Nephron progenitor cell (in vitro differentiated cells): ENCODE data around the gene CFAP74.
A peak's percentile ranks its signal among the peaks of the same experiment; 100 is the strongest.

ENCODE experiments used
- DNase-seq: peaks from one replicate; pipeline ENCODE4 v3.0.0; 2021
- H3K27ac Mint-ChIP-seq: 2 replicates; pipeline ENCODE4 v1.8.0; 2021; ENCODE audit warnings: mild to moderate bottlenecking, moderate library complexity, mixed read lengths
- H3K27me3 Mint-ChIP-seq: 2 replicates; pipeline ENCODE4 v1.8.0; 2021; ENCODE audit warnings: mild to moderate bottlenecking, low read depth, mixed read lengths; ENCODE audit not compliant: poor library complexity
- H3K36me3 Mint-ChIP-seq: 2 replicates; pipeline ENCODE4 v1.8.0; 2021; ENCODE audit warnings: low read depth, mixed read lengths
- H3K4me1 Mint-ChIP-seq: 2 replicates; pipeline ENCODE4 v1.8.0; 2021; ENCODE audit warnings: mixed read lengths
- H3K4me3 Mint-ChIP-seq: 2 replicates; pipeline ENCODE4 v1.8.0; 2021; ENCODE audit warnings: mild to moderate bottlenecking, moderate library complexity, mixed read lengths
- H3K9me3 Mint-ChIP-seq: 2 replicates; pipeline ENCODE4 v1.8.0; 2021; ENCODE audit warnings: mild to moderate bottlenecking, moderate library complexity, mixed read lengths
- CTCF ChIP-seq: fragments of 200-600 bp; sonication (generic); IDR thresholded peaks from 2 replicates; pipeline ENCODE4 v1.5.0; 2021; ENCODE audit warnings: antibody characterized with exemption

The CFAP74 gene

DNA sequence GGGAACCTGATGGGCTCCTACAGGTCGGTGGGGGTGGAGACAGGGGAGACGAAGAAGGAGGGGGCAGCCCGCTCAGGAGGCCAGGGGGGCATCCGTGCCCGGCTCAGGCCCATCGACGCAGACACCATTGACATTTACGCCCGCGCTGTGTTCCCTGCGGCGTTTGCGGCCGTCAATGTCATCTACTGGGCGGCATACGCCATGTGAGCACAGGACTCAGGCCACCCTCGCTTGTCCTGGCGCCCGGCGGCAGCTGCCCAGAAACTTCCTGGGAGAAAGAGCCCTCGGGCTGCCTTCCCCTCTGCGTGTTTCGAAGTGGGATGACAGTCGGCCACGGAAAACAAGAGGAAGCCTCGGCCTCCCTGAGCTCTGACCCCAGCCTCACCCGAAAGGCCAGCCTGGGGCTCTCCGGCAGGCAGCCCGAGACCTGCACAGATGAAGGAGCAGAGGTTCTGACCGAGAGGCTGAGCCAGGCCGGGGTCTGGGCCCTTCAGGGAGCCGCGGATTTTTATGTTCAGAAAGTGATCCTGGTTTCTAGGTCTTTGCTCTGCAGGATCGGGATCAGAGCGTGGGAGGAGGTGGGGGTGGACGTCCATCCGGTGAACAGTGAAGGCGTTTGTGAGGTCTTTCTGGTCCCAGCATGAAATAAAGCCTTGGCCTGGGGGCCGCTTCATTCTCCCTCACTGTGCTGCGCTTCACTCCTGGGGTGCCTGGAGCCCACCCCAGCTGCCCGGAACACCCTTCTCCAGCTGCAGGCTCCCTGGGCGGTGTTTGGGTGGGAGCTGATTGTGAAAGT lies 26.7 kb upstream of the CFAP74 start:
- no peak for DNase-seq
- Mint-ChIP-seq H3K27me3 (peaks cover 18% of the 10 kb centered on the region), H3K36me3 (no peaks in the 10 kb centered on the region), H3K4me1 (peaks cover 20% of the 10 kb centered on the region), H3K4me3 (no peak overlapping the region), H3K27ac (peak overlapping the region; percentile 82), H3K9me3 (no peaks in the 10 kb centered on the region)
- no peak for TF ChIP-seq CTCF

DNA sequence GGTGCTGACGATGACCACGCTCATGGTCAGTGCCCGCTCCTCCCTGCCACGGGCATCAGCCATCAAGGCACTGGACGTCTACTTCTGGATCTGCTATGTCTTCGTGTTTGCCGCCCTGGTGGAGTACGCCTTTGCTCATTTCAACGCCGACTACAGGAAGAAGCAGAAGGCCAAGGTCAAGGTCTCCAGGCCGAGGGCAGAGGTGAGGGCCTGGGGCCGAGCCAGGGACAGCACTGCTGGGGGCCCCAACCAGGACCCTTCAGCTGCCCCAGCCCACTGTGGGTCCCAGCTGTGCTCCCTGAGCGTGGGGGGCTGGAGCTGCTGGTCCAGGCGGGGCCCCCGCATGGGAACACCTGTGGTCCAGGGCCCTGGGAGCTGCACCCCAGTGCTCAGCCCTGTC lies 26.0 kb upstream of the CFAP74 start:
- H3K36me3 Mint-ChIP-seq: no peaks in the 10 kb centered on the region
- peaks cover 18% of the 10 kb centered on the region for H3K27me3 Mint-ChIP-seq
- no peak overlapping the region for H3K27ac Mint-ChIP-seq
- no peaks in the 10 kb centered on the region for H3K9me3 Mint-ChIP-seq
- H3K4me1 Mint-ChIP-seq: peaks cover 20% of the 10 kb centered on the region
- no peak for DNase-seq
- no peak for TF ChIP-seq CTCF
- no peak overlapping the region for H3K4me3 Mint-ChIP-seq

DNA sequence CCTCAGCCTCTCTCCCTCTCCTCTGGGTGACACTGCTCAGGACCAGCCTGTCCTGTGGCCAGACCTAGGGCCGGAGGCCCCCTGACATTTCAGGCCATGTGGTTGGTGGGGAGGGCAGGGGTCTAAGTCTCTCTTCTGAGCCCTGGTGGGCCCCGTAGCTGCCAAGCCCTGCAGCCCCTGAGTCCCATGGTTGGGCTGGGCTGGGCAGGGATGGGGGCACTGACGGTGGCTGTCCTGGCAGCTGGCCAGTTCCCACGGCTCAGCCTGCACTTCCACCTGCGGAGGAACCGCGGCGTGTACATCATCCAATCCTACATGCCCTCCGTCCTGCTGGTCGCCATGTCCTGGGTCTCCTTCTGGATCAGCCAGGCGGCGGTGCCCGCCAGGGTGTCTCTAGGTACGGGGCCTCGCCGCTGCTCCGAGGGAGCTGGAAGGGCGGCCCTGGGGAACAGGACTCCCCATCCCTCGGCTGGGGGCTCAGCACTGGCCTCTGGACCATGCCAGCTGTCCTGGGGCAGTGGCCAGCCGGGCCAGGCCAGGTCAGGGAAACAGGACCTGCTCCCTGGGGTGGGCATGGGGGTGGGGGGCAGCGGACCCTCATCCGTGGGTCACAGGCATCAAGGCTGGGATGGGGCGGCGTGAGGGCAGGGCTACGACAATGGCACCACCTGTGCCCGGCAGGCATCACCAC lies 25.4 kb upstream of the CFAP74 start:
- TF ChIP-seq CTCF: no peak
- Mint-ChIP-seq H3K27ac (no peak overlapping the region), H3K36me3 (no peaks in the 10 kb centered on the region), H3K9me3 (no peaks in the 10 kb centered on the region), H3K27me3 (peaks cover 14% of the 10 kb centered on the region), H3K4me1 (peaks cover 20% of the 10 kb centered on the region), H3K4me3 (no peak overlapping the region)
- no peak for DNase-seq

- TF ChIP-seq CTCF: no peak
- H3K4me1 Mint-ChIP-seq: peaks cover 14% of the 10 kb centered on the region
- H3K27ac Mint-ChIP-seq: no peak overlapping the region
- H3K9me3 Mint-ChIP-seq: no peaks in the 10 kb centered on the region
- H3K36me3 Mint-ChIP-seq: no peaks in the 10 kb centered on the region
- H3K27me3 Mint-ChIP-seq: peaks cover 16% of the 10 kb centered on the region
- H3K4me3 Mint-ChIP-seq: no peak overlapping the region
- DNase-seq: no peak
Measured at GRCh38 chr1:2027961-2028583, 24.5 kb upstream of the CFAP74 start.

- Mint-ChIP-seq H3K4me3 (no peak overlapping the region), H3K4me1 (peaks cover 4% of the 10 kb centered on the region), H3K36me3 (no peaks in the 10 kb centered on the region), H3K27me3 (peaks cover 32% of the 10 kb centered on the region), H3K9me3 (no peaks in the 10 kb centered on the region), H3K27ac (no peak overlapping the region)
- TF ChIP-seq CTCF: no peak
- no peak for DNase-seq
Measured at GRCh38 chr1:2025491-2025981, 21.9 kb upstream of the CFAP74 start.
